ENCODE data around the gene SNAPC1.

DNA sequence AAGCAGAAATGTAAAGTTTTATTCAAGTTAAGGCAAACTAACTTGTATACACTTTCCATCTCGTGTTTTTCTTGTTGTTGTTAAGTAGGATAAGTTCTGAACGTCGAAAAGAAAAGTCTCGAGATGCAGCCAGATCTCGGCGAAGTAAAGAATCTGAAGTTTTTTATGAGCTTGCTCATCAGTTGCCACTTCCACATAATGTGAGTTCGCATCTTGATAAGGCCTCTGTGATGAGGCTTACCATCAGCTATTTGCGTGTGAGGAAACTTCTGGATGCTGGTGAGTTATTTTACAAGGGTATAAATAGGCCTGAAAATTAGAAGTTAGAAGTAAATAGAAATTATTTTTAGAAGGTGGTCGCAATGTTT lies 41.9 kb upstream of the SNAPC1 start:
- TF ChIP-seq SP2 (tag by site-specific recombination; IDR thresholded peaks at IDR 0.05): no peak
- TF ChIP-seq ZNF211 (tag by site-specific recombination; IDR thresholded peaks at IDR 0.05; ENCODE audit: low read depth): no peak

Data from HEK293 (cell line).